Testis (tissue), 2 donors: ENCODE results near the gene LILRB3.

Experiments used
- CTCF ChIP-seq, 3 experiments: fragments of 450-650 bp in 2 of 3; fragments of 200-600 bp in 1 of 3; sonication (generic) in 1 of 3; IDR thresholded peaks; one replicate each; pipeline ENCODE4 v1.5.1; 2016 to 2019; ENCODE audit warnings: antibody characterized with exemption in 3 of 3, mild to moderate bottlenecking in 2 of 3, moderate library complexity in 1 of 3
- POLR2A ChIP-seq: fragments of 450-650 bp; IDR thresholded peaks from one replicate; pipeline ENCODE4 v1.6.1; 2017; ENCODE audit warnings: antibody characterized with exemption, mild to moderate bottlenecking, moderate library complexity

DNA sequence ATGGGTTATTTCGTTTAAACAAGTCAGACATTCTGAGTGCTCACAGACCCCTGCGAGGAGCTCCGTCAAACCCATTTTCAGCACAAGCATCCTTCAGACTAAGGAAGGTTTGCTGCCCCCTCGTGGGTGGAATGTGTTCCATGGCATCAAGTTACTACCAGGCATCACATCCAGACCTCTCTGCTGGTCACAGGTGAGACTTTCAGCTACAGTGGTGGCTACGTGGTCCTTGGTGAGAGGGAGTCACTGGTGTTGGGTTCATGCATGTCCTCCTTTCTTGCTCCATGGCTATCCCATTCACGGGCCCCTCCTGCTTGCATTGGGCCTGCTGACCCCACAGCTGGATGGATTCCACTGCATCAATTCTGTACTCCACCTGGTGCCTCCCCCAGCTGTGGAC lies 43.3 kb upstream of the LILRB3 start:
- peak; percentile 40 to 69 (median 52) for TF ChIP-seq CTCF (IDR thresholded peaks at IDR 0.05)
- TF ChIP-seq POLR2A, result no peak
